K562 (cell line): ENCODE results near the gene SPTBN4. TPM values are rescaled to one million over a fixed set of nuclear protein-coding genes. Genes with fewer than 3 reads are reported as not detected.

Experiments
- BMI1 ChIP-seq: fragments of 150-350 bp; IDR thresholded peaks from 2 replicates; pipeline ENCODE4 v1.6.1; 2014; ENCODE audit warnings: low read length
- FOXM1 ChIP-seq, 2 experiments: fragments of 450-650 bp in 1 of 2; sonication (generic) in 1 of 2; formaldehyde crosslinking in 1 of 2; IDR thresholded peaks; 2 replicates each; pipeline versions ENCODE4 v1.6.1 to v1.9.0; 2017 to 2022; ENCODE audit warnings: low read depth in 2 of 2, mild to moderate bottlenecking in 2 of 2, missing genetic modification reagents in 1 of 2, moderate library complexity in 1 of 2
- HDAC3 ChIP-seq: fragments of 450-650 bp; IDR thresholded peaks from 2 replicates; pipeline ENCODE4 v1.6.1; 2018; ENCODE audit warnings: borderline replicate concordance, mild to moderate bottlenecking, moderate library complexity; ENCODE audit not compliant: partially characterized antibody
- STAT5B ChIP-seq: fragments of 250-450 bp; sonication (Bioruptor Pico); IDR thresholded peaks from 2 replicates; pipeline ENCODE4 v1.8.0; 2021; ENCODE audit warnings: mild to moderate bottlenecking, inconsistent platforms
- TRIM28 ChIP-seq: fragments of 450-650 bp; IDR thresholded peaks from 2 replicates; pipeline ENCODE4 v1.6.1; 2017
- ZBED1 ChIP-seq: IDR thresholded peaks from 2 replicates; pipeline ENCODE4 v1.6.1; 2014
- polyA plus RNA-seq, 8 experiments: library from polyadenylated mRNA; depleted of rRNA in 4 of 8; stranded (reverse) in 5 of 8; unstranded in 3 of 8; fragments of >200 nt; fragmentation: Nextera tagmentation in 2 of 8; fragmentation: Illumina TruSeq in 1 of 8; extraction: Ambion mirVana in 2 of 8; extraction: Trizol in 1 of 8; gene quantifications; 2 replicates each; pipeline versions ENCODE4 v1.2.1 to v1.2.3, GENCODE V29; 2011 to 2014; ENCODE audit warnings: inconsistent platforms in 1 of 8, missing spikeins in 1 of 8
- total RNA-seq, 7 experiments: library from RNA; depleted of rRNA in 6 of 7; stranded (reverse); fragments of >200 nt in 6 of 7; fragmentation: Illumina TruSeq in 2 of 7; extraction: Trizol in 2 of 7; gene quantifications; 2 replicates each; pipeline versions ENCODE4 v1.2.1 to v1.2.3, GENCODE V29; 2011 to 2021; ENCODE audit warnings: low replicate concordance in 1 of 7
- TF ChIP-seq, protein P1 (sequence below): IDR thresholded peaks from 2 replicates; pipeline ENCODE4 v1.6.1; 2014; ENCODE audit warnings: antibody characterized with exemption
- TF ChIP-seq, protein P2 (sequence below): sonication (generic); formaldehyde crosslinking; IDR thresholded peaks from 2 replicates; pipeline ENCODE4 v1.8.0; 2022; ENCODE audit warnings: missing genetic modification reagents, mild to moderate bottlenecking, borderline replicate concordance
- TF ChIP-seq, protein P3 (sequence below), 2 experiments: fragments of 450-650 bp in 1 of 2; sonication (generic) in 1 of 2; formaldehyde crosslinking in 1 of 2; IDR thresholded peaks in 1 of 2; conservative IDR thresholded peaks in 1 of 2; 2 replicates each; pipeline versions ENCODE4 v1.6.1 to v1.8.1; 2016 to 2023; ENCODE audit warnings: mild to moderate bottlenecking in 2 of 2, moderate library complexity in 2 of 2, inconsistent platforms in 1 of 2, missing genetic modification reagents in 1 of 2
- TF ChIP-seq, protein P4 (sequence below), 3 experiments: IDR thresholded peaks in 2 of 3; conservative IDR thresholded peaks in 1 of 3; 2 replicates each; pipeline ENCODE4 v1.5.1; 2011 to 2012; ENCODE audit warnings: low read length in 3 of 3, mild to moderate bottlenecking in 3 of 3, control low read depth in 2 of 3, improper control_type of control experiment in 1 of 3, inconsistent platforms in 1 of 3, low read depth in 1 of 3, mixed read lengths in 1 of 3, moderate library complexity in 1 of 3; ENCODE audit not compliant: insufficient read depth in 2 of 3
- TF ChIP-seq, protein P5 (sequence below), 2 experiments: IDR thresholded peaks in 1 of 2; conservative IDR thresholded peaks in 1 of 2; 2 replicates each; pipeline ENCODE4 v1.6.1; 2016; ENCODE audit warnings: low read depth in 2 of 2, mild to moderate bottlenecking in 1 of 2, missing compliant biosample characterization in 1 of 2, missing genetic modification characterization in 1 of 2, moderate library complexity in 1 of 2
- TF ChIP-seq, protein P6 (sequence below): fragments of 250-450 bp; sonication (Bioruptor Pico); IDR thresholded peaks from 2 replicates; pipeline ENCODE4 v1.4.0; 2020; ENCODE audit warnings: mild to moderate bottlenecking

Gene SPTBN4
- total and polyA plus RNA-seq, 9 of the 15 experiments (the other 6 are each of a cell fraction or from before 2014, with no cell fraction given) = 0.01 to 1.5 (median 0.86) TPM

DNA sequence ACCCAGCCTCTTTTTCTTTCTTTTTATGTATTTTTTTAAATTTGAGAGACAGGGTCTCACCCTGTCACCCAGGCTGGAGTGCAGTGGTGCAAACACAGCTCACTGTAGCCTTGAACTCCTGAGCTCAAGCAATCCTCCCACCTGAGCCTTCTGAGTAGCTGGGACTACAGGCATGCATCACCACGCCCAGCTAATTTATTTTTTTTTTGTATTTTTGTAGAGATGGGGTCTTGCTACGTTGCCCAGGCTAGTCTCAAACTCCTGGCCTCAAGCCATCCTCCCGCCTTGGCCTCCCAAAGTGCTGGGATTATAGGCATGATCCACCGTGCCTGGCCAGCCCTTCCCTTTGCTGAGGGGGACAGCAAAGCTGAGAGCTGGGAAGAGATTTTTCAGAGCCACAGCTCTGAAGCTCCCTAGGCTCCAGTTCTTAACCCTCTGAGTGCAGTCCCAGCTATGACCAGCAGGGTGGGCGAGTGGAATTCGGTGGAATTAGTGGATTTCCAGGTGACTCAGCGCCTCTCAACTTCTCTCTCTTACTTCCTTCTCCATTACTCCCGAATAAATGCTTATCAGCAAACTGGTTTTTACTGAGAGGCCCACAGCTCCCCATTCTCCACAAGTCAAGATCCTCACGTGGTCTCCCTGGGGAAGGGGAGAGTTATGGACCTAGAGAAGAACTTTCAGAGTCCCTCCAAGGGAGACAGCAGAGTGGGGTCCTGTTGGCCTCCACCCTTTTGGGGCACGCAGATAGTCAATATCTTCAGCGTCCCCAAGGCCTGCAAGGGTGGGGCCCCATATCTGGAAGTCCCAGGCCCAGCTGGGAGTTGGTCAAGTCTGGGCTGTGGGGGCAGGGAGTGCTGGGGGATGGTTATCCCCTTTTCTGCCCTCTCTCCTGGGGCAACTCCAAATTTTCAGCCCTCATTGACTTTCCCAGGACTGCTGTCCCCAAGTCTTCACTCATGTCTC lies 2.5 kb upstream of the SPTBN4 start (continued):
- TF ChIP-seq, protein P1, sequence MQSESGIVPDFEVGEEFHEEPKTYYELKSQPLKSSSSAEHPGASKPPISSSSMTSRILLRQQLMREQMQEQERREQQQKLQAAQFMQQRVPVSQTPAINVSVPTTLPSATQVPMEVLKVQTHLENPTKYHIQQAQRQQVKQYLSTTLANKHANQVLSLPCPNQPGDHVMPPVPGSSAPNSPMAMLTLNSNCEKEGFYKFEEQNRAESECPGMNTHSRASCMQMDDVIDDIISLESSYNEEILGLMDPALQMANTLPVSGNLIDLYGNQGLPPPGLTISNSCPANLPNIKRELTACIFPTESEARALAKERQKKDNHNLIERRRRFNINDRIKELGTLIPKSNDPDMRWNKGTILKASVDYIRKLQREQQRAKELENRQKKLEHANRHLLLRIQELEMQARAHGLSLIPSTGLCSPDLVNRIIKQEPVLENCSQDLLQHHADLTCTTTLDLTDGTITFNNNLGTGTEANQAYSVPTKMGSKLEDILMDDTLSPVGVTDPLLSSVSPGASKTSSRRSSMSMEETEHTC = peak; percentile 35
- TF ChIP-seq ZBED1 (no peak; the same call in 1 of the 2 replicates), TRIM28 (no peak), BMI1 (no peak), FOXM1 (IDR thresholded peaks at IDR 0.05; ENCODE audit: low read depth) (peak; percentile 85), FOXM1 (CRISPR knock-in tag; IDR thresholded peaks at IDR 0.05; ENCODE audit: low read depth) (no peak), HDAC3 (peak; percentile 89), STAT5B (CRISPR knock-in tag) (no peak)
- TF ChIP-seq, protein P2, sequence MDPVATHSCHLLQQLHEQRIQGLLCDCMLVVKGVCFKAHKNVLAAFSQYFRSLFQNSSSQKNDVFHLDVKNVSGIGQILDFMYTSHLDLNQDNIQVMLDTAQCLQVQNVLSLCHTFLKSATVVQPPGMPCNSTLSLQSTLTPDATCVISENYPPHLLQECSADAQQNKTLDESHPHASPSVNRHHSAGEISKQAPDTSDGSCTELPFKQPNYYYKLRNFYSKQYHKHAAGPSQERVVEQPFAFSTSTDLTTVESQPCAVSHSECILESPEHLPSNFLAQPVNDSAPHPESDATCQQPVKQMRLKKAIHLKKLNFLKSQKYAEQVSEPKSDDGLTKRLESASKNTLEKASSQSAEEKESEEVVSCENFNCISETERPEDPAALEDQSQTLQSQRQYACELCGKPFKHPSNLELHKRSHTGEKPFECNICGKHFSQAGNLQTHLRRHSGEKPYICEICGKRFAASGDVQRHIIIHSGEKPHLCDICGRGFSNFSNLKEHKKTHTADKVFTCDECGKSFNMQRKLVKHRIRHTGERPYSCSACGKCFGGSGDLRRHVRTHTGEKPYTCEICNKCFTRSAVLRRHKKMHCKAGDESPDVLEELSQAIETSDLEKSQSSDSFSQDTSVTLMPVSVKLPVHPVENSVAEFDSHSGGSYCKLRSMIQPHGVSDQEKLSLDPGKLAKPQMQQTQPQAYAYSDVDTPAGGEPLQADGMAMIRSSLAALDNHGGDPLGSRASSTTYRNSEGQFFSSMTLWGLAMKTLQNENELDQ (CRISPR knock-in tag) = no peak
- TF ChIP-seq, protein P3, sequence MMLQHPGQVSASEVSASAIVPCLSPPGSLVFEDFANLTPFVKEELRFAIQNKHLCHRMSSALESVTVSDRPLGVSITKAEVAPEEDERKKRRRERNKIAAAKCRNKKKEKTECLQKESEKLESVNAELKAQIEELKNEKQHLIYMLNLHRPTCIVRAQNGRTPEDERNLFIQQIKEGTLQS (IDR thresholded peaks at IDR 0.05) = peak; percentile 84
- TF ChIP-seq, protein P3 (CRISPR knock-in tag; conservative IDR thresholded peaks at IDR 0.05) = no peak
- TF ChIP-seq, protein P4, sequence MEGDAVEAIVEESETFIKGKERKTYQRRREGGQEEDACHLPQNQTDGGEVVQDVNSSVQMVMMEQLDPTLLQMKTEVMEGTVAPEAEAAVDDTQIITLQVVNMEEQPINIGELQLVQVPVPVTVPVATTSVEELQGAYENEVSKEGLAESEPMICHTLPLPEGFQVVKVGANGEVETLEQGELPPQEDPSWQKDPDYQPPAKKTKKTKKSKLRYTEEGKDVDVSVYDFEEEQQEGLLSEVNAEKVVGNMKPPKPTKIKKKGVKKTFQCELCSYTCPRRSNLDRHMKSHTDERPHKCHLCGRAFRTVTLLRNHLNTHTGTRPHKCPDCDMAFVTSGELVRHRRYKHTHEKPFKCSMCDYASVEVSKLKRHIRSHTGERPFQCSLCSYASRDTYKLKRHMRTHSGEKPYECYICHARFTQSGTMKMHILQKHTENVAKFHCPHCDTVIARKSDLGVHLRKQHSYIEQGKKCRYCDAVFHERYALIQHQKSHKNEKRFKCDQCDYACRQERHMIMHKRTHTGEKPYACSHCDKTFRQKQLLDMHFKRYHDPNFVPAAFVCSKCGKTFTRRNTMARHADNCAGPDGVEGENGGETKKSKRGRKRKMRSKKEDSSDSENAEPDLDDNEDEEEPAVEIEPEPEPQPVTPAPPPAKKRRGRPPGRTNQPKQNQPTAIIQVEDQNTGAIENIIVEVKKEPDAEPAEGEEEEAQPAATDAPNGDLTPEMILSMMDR (IDR thresholded peaks at IDR 0.05 in 2 of 3, conservative IDR thresholded peaks at IDR 0.05 in 1 of 3; ENCODE audit: insufficient read depth in 2 of 3, low read depth in 1 of 3, low read length in 3 of 3) = peak; percentile 85 to 91 (median 91)
- TF ChIP-seq, protein P5, sequence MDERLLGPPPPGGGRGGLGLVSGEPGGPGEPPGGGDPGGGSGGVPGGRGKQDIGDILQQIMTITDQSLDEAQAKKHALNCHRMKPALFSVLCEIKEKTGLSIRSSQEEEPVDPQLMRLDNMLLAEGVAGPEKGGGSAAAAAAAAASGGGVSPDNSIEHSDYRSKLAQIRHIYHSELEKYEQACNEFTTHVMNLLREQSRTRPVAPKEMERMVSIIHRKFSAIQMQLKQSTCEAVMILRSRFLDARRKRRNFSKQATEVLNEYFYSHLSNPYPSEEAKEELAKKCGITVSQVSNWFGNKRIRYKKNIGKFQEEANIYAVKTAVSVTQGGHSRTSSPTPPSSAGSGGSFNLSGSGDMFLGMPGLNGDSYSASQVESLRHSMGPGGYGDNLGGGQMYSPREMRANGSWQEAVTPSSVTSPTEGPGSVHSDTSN (CRISPR knock-in tag; IDR thresholded peaks at IDR 0.05; ENCODE audit: low read depth) = no peak
- TF ChIP-seq, protein P5 (tag; conservative IDR thresholded peaks at IDR 0.05; ENCODE audit: low read depth) = no peak
- TF ChIP-seq, protein P6, sequence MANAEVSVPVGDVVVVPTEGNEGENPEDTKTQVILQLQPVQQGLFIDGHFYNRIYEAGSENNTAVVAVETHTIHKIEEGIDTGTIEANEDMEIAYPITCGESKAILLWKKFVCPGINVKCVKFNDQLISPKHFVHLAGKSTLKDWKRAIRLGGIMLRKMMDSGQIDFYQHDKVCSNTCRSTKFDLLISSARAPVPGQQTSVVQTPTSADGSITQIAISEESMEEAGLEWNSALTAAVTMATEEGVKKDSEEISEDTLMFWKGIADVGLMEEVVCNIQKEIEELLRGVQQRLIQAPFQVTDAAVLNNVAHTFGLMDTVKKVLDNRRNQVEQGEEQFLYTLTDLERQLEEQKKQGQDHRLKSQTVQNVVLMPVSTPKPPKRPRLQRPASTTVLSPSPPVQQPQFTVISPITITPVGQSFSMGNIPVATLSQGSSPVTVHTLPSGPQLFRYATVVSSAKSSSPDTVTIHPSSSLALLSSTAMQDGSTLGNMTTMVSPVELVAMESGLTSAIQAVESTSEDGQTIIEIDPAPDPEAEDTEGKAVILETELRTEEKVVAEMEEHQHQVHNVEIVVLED (CRISPR knock-in tag) = no peak
